K562 (cell line): ENCODE results near the gene AGPAT2. TPM values are rescaled to one million over a fixed set of nuclear protein-coding genes. Genes with fewer than 3 reads are reported as not detected.

Experiments
- BHLHE40 ChIP-seq: IDR thresholded peaks from 2 replicates; pipeline ENCODE4 v1.6.1; 2011; ENCODE audit warnings: low read length, improper control_type of control experiment
- CBFA2T2 ChIP-seq: fragments of 450-650 bp; conservative IDR thresholded peaks from 2 replicates; pipeline ENCODE4 v1.6.1; 2017; ENCODE audit warnings: mild to moderate bottlenecking
- CC2D1A ChIP-seq: fragments of 450-650 bp; IDR thresholded peaks from 2 replicates; pipeline ENCODE4 v1.6.1; 2017; ENCODE audit warnings: mild to moderate bottlenecking
- EHMT2 ChIP-seq: fragments of 450-650 bp; IDR thresholded peaks from 2 replicates; pipeline ENCODE4 v1.6.1; 2018; ENCODE audit warnings: antibody characterized with exemption
- PHF20 ChIP-seq: fragments of 450-650 bp; IDR thresholded peaks from 2 replicates; pipeline ENCODE4 v1.6.1; 2018; ENCODE audit not compliant: partially characterized antibody
- TBP ChIP-seq: optimal IDR thresholded peaks from 2 replicates; pipeline ENCODE3; 2011; ENCODE audit warnings: low read depth, low read length, improper control_type of control experiment
- TCF3 ChIP-seq: sonication (generic); formaldehyde crosslinking; IDR thresholded peaks from 2 replicates; pipeline ENCODE4 v1.4.0; 2020; ENCODE audit warnings: mild to moderate bottlenecking, missing genetic modification reagents
- ZNF444 ChIP-seq: fragments of 250-450 bp; sonication (Bioruptor Pico); IDR thresholded peaks from 2 replicates; pipeline ENCODE4 v1.4.0; 2020; ENCODE audit warnings: mild to moderate bottlenecking, moderate library complexity
- polyA plus RNA-seq, 8 experiments: library from polyadenylated mRNA; depleted of rRNA in 4 of 8; stranded (reverse) in 5 of 8; unstranded in 3 of 8; fragments of >200 nt; fragmentation: Nextera tagmentation in 2 of 8; fragmentation: Illumina TruSeq in 1 of 8; extraction: Ambion mirVana in 2 of 8; extraction: Trizol in 1 of 8; gene quantifications; 2 replicates each; pipeline versions ENCODE4 v1.2.1 to v1.2.3, GENCODE V29; 2011 to 2014; ENCODE audit warnings: inconsistent platforms in 1 of 8, missing spikeins in 1 of 8
- total RNA-seq, 7 experiments: library from RNA; depleted of rRNA in 6 of 7; stranded (reverse); fragments of >200 nt in 6 of 7; fragmentation: Illumina TruSeq in 2 of 7; extraction: Trizol in 2 of 7; gene quantifications; 2 replicates each; pipeline versions ENCODE4 v1.2.1 to v1.2.3, GENCODE V29; 2011 to 2021; ENCODE audit warnings: low replicate concordance in 1 of 7
- TF ChIP-seq, protein P1 (sequence below): sonication (generic); formaldehyde crosslinking; IDR thresholded peaks from 2 replicates; pipeline ENCODE4 v1.8.0; 2022; ENCODE audit warnings: missing genetic modification reagents, mild to moderate bottlenecking, moderate library complexity, borderline replicate concordance
- TF ChIP-seq, protein P2 (sequence below), 3 experiments: fragments of 200-800 bp in 1 of 3; sonication (Bioruptor generic) in 1 of 3; sonication (generic) in 1 of 3; formaldehyde crosslinking in 1 of 3; IDR thresholded peaks; 2 replicates each; pipeline versions ENCODE4 v1.6.1 to v1.8.0; 2016 to 2022; ENCODE audit warnings: mild to moderate bottlenecking in 2 of 3, missing compliant biosample characterization in 2 of 3, missing genetic modification characterization in 2 of 3, missing genetic modification reagents in 1 of 3
- TF ChIP-seq, protein P3 (sequence below), 2 experiments: IDR thresholded peaks; 2 replicates each; pipeline ENCODE4 v1.6.1; 2012; ENCODE audit warnings: improper control_type of control experiment in 2 of 2, low read depth in 2 of 2, low read length in 2 of 2, borderline replicate concordance in 1 of 2
- TF ChIP-seq, protein P4 (sequence below): sonication (generic); formaldehyde crosslinking; IDR thresholded peaks from 2 replicates; pipeline ENCODE4 v1.8.0; 2023; ENCODE audit warnings: mild to moderate bottlenecking, missing genetic modification reagents
- TF ChIP-seq, protein P5 (sequence below): fragments of 250-450 bp; sonication (Bioruptor Pico); IDR thresholded peaks from 2 replicates; pipeline ENCODE4 v1.4.0; 2020; ENCODE audit warnings: mild to moderate bottlenecking
- TF ChIP-seq, protein P6 (sequence below), 2 experiments: fragments of 450-650 bp; conservative IDR thresholded peaks; 2 replicates each; pipeline ENCODE4 v1.6.1; 2017; ENCODE audit warnings: mild to moderate bottlenecking in 2 of 2, moderate library complexity in 2 of 2

The AGPAT2 gene
- total and polyA plus RNA-seq, 9 of the 15 experiments (the other 6 are each of a cell fraction or from before 2014, with no cell fraction given) = 0.13 to 54.5 (median 23.9) TPM

DNA sequence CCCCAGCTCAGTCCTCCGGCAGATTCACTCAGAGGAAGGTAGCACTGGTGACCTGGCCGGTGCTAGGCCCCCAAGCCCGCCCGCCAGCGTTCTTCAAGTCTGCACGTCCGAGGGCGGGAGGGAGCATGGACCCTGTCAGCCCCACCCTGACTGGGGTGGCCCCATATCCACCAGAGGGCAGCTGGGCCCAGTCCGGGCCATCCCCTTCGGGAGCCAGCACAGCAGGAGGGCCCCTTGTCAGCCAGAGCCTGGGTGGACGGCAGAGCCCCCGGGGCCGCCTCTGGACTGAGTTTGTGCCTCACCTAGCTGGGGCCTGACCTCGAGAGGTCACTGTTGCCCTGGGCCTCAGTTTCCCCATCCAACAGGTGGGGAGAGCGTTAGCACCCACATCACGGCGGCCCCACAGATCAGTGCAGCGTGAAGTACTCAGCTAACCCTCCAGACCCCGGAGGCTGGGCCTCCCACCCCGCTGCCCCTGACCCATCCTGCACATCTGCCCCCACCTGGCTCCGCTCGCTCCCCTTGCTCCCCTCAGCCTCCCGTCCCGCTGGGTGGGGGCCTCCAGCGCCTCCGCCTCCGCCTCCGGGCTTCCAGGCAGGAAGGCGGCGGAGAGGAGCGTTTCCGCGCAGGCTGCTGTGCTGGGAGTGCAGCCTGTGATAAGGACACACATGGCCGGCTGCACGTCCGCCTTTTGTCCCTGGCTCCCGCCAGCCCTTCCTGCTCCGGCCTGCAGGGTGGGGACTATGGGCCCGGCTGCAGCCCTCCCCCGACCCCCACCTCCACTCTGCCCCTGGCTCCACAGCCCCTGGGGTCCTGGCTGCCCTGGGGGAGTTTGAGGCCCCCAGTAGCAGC, 41.1 kb downstream of the AGPAT2 start (continued):
- peak; percentile 21; the same call in 1 of the 2 replicates for TF ChIP-seq CC2D1A
- TF ChIP-seq BHLHE40 = peak; percentile 62
- TF ChIP-seq, protein P1, sequence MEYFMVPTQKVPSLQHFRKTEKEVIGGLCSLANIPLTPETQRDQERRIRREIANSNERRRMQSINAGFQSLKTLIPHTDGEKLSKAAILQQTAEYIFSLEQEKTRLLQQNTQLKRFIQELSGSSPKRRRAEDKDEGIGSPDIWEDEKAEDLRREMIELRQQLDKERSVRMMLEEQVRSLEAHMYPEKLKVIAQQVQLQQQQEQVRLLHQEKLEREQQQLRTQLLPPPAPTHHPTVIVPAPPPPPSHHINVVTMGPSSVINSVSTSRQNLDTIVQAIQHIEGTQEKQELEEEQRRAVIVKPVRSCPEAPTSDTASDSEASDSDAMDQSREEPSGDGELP (CRISPR knock-in tag) = peak; percentile 91
- peak; percentile 78 for TF ChIP-seq TCF3 (CRISPR knock-in tag)
- TF ChIP-seq CBFA2T2 = peak; percentile 74
- TF ChIP-seq, protein P2, sequence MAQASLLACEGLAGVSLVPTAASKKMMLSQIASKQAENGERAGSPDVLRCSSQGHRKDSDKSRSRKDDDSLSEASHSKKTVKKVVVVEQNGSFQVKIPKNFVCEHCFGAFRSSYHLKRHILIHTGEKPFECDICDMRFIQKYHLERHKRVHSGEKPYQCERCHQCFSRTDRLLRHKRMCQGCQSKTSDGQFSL (CRISPR knock-in tag; IDR thresholded peaks at IDR 0.05) = no peak
- TF ChIP-seq, protein P2 (tag; IDR thresholded peaks at IDR 0.05) = no peak
- TF ChIP-seq, protein P3, sequence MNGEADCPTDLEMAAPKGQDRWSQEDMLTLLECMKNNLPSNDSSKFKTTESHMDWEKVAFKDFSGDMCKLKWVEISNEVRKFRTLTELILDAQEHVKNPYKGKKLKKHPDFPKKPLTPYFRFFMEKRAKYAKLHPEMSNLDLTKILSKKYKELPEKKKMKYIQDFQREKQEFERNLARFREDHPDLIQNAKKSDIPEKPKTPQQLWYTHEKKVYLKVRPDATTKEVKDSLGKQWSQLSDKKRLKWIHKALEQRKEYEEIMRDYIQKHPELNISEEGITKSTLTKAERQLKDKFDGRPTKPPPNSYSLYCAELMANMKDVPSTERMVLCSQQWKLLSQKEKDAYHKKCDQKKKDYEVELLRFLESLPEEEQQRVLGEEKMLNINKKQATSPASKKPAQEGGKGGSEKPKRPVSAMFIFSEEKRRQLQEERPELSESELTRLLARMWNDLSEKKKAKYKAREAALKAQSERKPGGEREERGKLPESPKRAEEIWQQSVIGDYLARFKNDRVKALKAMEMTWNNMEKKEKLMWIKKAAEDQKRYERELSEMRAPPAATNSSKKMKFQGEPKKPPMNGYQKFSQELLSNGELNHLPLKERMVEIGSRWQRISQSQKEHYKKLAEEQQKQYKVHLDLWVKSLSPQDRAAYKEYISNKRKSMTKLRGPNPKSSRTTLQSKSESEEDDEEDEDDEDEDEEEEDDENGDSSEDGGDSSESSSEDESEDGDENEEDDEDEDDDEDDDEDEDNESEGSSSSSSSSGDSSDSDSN (IDR thresholded peaks at IDR 0.05; ENCODE audit: borderline replicate concordance in 1 of 2, low read depth in 2 of 2, low read length in 2 of 2) = peak; percentile 86 to 98; a peak in 3 of 4 replicates
- TF ChIP-seq, protein P4, sequence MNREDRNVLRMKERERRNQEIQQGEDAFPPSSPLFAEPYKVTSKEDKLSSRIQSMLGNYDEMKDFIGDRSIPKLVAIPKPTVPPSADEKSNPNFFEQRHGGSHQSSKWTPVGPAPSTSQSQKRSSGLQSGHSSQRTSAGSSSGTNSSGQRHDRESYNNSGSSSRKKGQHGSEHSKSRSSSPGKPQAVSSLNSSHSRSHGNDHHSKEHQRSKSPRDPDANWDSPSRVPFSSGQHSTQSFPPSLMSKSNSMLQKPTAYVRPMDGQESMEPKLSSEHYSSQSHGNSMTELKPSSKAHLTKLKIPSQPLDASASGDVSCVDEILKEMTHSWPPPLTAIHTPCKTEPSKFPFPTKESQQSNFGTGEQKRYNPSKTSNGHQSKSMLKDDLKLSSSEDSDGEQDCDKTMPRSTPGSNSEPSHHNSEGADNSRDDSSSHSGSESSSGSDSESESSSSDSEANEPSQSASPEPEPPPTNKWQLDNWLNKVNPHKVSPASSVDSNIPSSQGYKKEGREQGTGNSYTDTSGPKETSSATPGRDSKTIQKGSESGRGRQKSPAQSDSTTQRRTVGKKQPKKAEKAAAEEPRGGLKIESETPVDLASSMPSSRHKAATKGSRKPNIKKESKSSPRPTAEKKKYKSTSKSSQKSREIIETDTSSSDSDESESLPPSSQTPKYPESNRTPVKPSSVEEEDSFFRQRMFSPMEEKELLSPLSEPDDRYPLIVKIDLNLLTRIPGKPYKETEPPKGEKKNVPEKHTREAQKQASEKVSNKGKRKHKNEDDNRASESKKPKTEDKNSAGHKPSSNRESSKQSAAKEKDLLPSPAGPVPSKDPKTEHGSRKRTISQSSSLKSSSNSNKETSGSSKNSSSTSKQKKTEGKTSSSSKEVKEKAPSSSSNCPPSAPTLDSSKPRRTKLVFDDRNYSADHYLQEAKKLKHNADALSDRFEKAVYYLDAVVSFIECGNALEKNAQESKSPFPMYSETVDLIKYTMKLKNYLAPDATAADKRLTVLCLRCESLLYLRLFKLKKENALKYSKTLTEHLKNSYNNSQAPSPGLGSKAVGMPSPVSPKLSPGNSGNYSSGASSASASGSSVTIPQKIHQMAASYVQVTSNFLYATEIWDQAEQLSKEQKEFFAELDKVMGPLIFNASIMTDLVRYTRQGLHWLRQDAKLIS (CRISPR knock-in tag) = 0 out of 2 replicates have a peak, but pooled peaks have one; percentile 34
- TF ChIP-seq EHMT2 = no peak
- TF ChIP-seq PHF20 = peak; percentile 54
- peak; percentile 78 for TF ChIP-seq TBP
- TF ChIP-seq ZNF444 = no peak
- TF ChIP-seq, protein P5, sequence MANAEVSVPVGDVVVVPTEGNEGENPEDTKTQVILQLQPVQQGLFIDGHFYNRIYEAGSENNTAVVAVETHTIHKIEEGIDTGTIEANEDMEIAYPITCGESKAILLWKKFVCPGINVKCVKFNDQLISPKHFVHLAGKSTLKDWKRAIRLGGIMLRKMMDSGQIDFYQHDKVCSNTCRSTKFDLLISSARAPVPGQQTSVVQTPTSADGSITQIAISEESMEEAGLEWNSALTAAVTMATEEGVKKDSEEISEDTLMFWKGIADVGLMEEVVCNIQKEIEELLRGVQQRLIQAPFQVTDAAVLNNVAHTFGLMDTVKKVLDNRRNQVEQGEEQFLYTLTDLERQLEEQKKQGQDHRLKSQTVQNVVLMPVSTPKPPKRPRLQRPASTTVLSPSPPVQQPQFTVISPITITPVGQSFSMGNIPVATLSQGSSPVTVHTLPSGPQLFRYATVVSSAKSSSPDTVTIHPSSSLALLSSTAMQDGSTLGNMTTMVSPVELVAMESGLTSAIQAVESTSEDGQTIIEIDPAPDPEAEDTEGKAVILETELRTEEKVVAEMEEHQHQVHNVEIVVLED (CRISPR knock-in tag) = 0 out of 2 replicates have a peak, but pooled peaks have one; percentile 33
- TF ChIP-seq, protein P6, sequence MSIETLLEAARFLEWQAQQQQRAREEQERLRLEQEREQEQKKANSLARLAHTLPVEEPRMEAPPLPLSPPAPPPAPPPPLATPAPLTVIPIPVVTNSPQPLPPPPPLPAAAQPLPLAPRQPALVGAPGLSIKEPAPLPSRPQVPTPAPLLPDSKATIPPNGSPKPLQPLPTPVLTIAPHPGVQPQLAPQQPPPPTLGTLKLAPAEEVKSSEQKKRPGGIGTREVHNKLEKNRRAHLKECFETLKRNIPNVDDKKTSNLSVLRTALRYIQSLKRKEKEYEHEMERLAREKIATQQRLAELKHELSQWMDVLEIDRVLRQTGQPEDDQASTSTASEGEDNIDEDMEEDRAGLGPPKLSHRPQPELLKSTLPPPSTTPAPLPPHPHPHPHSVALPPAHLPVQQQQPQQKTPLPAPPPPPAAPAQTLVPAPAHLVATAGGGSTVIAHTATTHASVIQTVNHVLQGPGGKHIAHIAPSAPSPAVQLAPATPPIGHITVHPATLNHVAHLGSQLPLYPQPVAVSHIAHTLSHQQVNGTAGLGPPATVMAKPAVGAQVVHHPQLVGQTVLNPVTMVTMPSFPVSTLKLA (conservative IDR thresholded peaks at IDR 0.05) = peak; percentile 51 to 85; a peak in 3 of 4 replicates
